ENCODE measurements around the gene HOXB6. TPM values are rescaled to one million over a fixed set of nuclear protein-coding genes. Genes with fewer than 3 reads are reported as not detected.

HOXB6 gene
- total and polyA plus RNA-seq, 3 experiments from 2014 or later = 0.22 to 0.37 TPM; not detected in 1

- Mint-ChIP-seq H3K27me3 (peaks cover 78 to 83% of the 10 kb centered on the region in 2 donors), H3K9me3 (no peaks in the 10 kb centered on the region), H3K36me3 (peaks cover 0 to 6% (median 0%) of the 10 kb centered on the region in 3 donors), H3K27ac (peak overlapping the region in 1 of 8 donors; percentile 1), H3K4me3 (peak overlapping the region in 1 of 7 donors; percentile 29), H3K4me1 (peaks cover 17 to 47% (median 35%) of the 10 kb centered on the region in 3 donors)
- H3K4me1 ChIP-seq (ENCODE audit: insufficient read depth, low read length) = peaks cover 20% of the 10 kb centered on the region
- H3K36me3 ChIP-seq (ENCODE audit: insufficient read depth, low read length) = no peaks in the 10 kb centered on the region
- ChIA-PET POLR2A (no interaction called here), CTCF (no interaction called here)
- H3K27ac ChIP-seq (ENCODE audit: low read depth, low read length) = no peak overlapping the region
- no peaks in the 10 kb centered on the region for H3K9me3 ChIP-seq (ENCODE audit: low read length)
- no peak for DNase-seq
- peaks cover 53% of the 10 kb centered on the region for H3K27me3 ChIP-seq (ENCODE audit: insufficient read depth, low read length, poor library complexity, severe bottlenecking)
- H3K4me3 ChIP-seq (ENCODE audit: low read length) = no peak overlapping the region
These were observed 2.3 kb upstream of the HOXB6 start for GRCh38 chr17:48606892-48607614.

- Mint-ChIP-seq H3K36me3 (peaks cover 0 to 6% (median 0%) of the 10 kb centered on the region in 3 donors), H3K4me3 (peak overlapping the region in 1 of 7 donors; percentile 29), H3K27me3 (peaks cover 80 to 85% of the 10 kb centered on the region in 2 donors), H3K4me1 (peaks cover 16 to 46% (median 32%) of the 10 kb centered on the region in 3 donors), H3K9me3 (no peaks in the 10 kb centered on the region), H3K27ac (peak overlapping the region in 1 of 8 donors; percentile 1)
- H3K27me3 ChIP-seq (ENCODE audit: insufficient read depth, low read length, poor library complexity, severe bottlenecking) = peaks cover 53% of the 10 kb centered on the region
- H3K9me3 ChIP-seq (ENCODE audit: low read length) = no peaks in the 10 kb centered on the region
- peaks cover 15% of the 10 kb centered on the region for H3K4me1 ChIP-seq (ENCODE audit: insufficient read depth, low read length)
- ChIA-PET CTCF (no interaction called here), POLR2A (no interaction called here)
- no peak overlapping the region for H3K27ac ChIP-seq (ENCODE audit: low read depth, low read length)
- H3K4me3 ChIP-seq (ENCODE audit: low read length) = no peak overlapping the region
- no peaks in the 10 kb centered on the region for H3K36me3 ChIP-seq (ENCODE audit: insufficient read depth, low read length)
- no peak for DNase-seq
These were observed 1.5 kb upstream of the HOXB6 start for GRCh38 chr17:48605991-48606891.

- H3K27me3 Mint-ChIP-seq = peaks cover 81 to 86% of the 10 kb centered on the region in 2 donors
- DNase-seq = no peak
- peak overlapping the region in 1 of 7 donors; percentile 53 for H3K4me3 Mint-ChIP-seq
- no peak overlapping the region for H3K27ac Mint-ChIP-seq
- CTCF ChIA-PET = no interaction called here
- no peaks in the 10 kb centered on the region for H3K36me3 Mint-ChIP-seq
- no peaks in the 10 kb centered on the region for H3K9me3 Mint-ChIP-seq
- H3K27ac ChIP-seq (ENCODE audit: low read depth, low read length) = peak overlapping the region; percentile 40
- H3K4me1 ChIP-seq (ENCODE audit: insufficient read depth, low read length) = peaks cover 7% of the 10 kb centered on the region
- peaks cover 51% of the 10 kb centered on the region for H3K27me3 ChIP-seq (ENCODE audit: insufficient read depth, low read length, poor library complexity, severe bottlenecking)
- peaks cover 11 to 39% (median 26%) of the 10 kb centered on the region in 3 donors for H3K4me1 Mint-ChIP-seq
- POLR2A ChIA-PET = no interaction called here
- H3K9me3 ChIP-seq (ENCODE audit: low read length) = no peaks in the 10 kb centered on the region
- H3K36me3 ChIP-seq (ENCODE audit: insufficient read depth, low read length) = no peaks in the 10 kb centered on the region
- H3K4me3 ChIP-seq (ENCODE audit: low read length) = no peak overlapping the region
These were observed 678 bp upstream of the HOXB6 start for GRCh38 chr17:48605409-48605919.

GRCh38 chr17:48603959-48604769, 622 bp downstream of the HOXB6 start:
- Histone ChIP-seq H3K36me3 (ENCODE audit: insufficient read depth, low read length) (no peaks in the 10 kb centered on the region), H3K27ac (ENCODE audit: low read depth, low read length) (peak overlapping the region; percentile 40), H3K4me3 (ENCODE audit: low read length) (no peak overlapping the region), H3K9me3 (ENCODE audit: low read length) (no peaks in the 10 kb centered on the region), H3K27me3 (ENCODE audit: insufficient read depth, low read length, poor library complexity, severe bottlenecking) (peaks cover 52% of the 10 kb centered on the region), H3K4me1 (ENCODE audit: insufficient read depth, low read length) (no peaks in the 10 kb centered on the region)
- Mint-ChIP-seq H3K27me3 (peaks cover 90 to 92% of the 10 kb centered on the region in 2 donors), H3K4me1 (peaks cover 11 to 33% (median 26%) of the 10 kb centered on the region in 3 donors), H3K27ac (no peak overlapping the region), H3K9me3 (no peaks in the 10 kb centered on the region), H3K36me3 (no peaks in the 10 kb centered on the region), H3K4me3 (peak overlapping the region in 3 of 7 donors; percentile 8 to 53 (median 26))
- no peak for DNase-seq
- ChIA-PET POLR2A (interaction anchor here (0.6 kb wide), 1 partner anchor 10 kb away, joined by 9 read pairs; no protein-coding TSS in a partner anchor), CTCF (no interaction called here)

GRCh38 chr17:48601539-48602425, 3.0 kb downstream of the HOXB6 start:
- Mint-ChIP-seq H3K27ac (peak overlapping the region in 2 of 8 donors; percentile 41 to 68), H3K27me3 (peaks cover 94 to 95% of the 10 kb centered on the region in 2 donors), H3K9me3 (no peaks in the 10 kb centered on the region), H3K4me3 (peak overlapping the region in 4 of 7 donors; percentile 10 to 61 (median 39)), H3K36me3 (no peaks in the 10 kb centered on the region), H3K4me1 (peaks cover 31 to 56% (median 48%) of the 10 kb centered on the region in 3 donors)
- H3K9me3 ChIP-seq (ENCODE audit: low read length) = no peaks in the 10 kb centered on the region
- peaks cover 75% of the 10 kb centered on the region for H3K27me3 ChIP-seq (ENCODE audit: insufficient read depth, low read length, poor library complexity, severe bottlenecking)
- H3K4me1 ChIP-seq (ENCODE audit: insufficient read depth, low read length) = peaks cover 20% of the 10 kb centered on the region
- no peak overlapping the region for H3K4me3 ChIP-seq (ENCODE audit: low read length)
- H3K36me3 ChIP-seq (ENCODE audit: insufficient read depth, low read length) = no peaks in the 10 kb centered on the region
- ChIA-PET CTCF (interaction anchor here (1.0 to 2.1 kb wide), 5 partner anchors 8 to 522 kb away, joined by 3 to 8 read pairs (median 4); no protein-coding TSS in a partner anchor), POLR2A (interaction anchor here (0.6 to 1.0 kb wide), 2 partner anchors 11 to 526 kb away, joined by 3 read pairs; no protein-coding TSS in a partner anchor)
- no peak for DNase-seq
- H3K27ac ChIP-seq (ENCODE audit: low read depth, low read length) = no peak overlapping the region

GRCh38 chr17:48601207-48601538, 3.6 kb downstream of the HOXB6 start:
- no peaks in the 10 kb centered on the region for H3K9me3 Mint-ChIP-seq
- Histone ChIP-seq H3K9me3 (ENCODE audit: low read length) (no peaks in the 10 kb centered on the region), H3K27ac (ENCODE audit: low read depth, low read length) (no peak overlapping the region), H3K4me1 (ENCODE audit: insufficient read depth, low read length) (peaks cover 26% of the 10 kb centered on the region), H3K27me3 (ENCODE audit: insufficient read depth, low read length, poor library complexity, severe bottlenecking) (peaks cover 81% of the 10 kb centered on the region), H3K4me3 (ENCODE audit: low read length) (no peak overlapping the region), H3K36me3 (ENCODE audit: insufficient read depth, low read length) (no peaks in the 10 kb centered on the region)
- peaks cover 94 to 96% of the 10 kb centered on the region in 2 donors for H3K27me3 Mint-ChIP-seq
- peak overlapping the region in 1 of 7 donors; percentile 0 for H3K4me3 Mint-ChIP-seq
- ChIA-PET POLR2A (interaction anchor here (0.6 to 1.0 kb wide), 2 partner anchors 11 to 526 kb away, joined by 3 read pairs; no protein-coding TSS in a partner anchor), CTCF (interaction anchor here (1.1 to 2.1 kb wide), 4 partner anchors 9 to 266 kb away, joined by 3 to 8 read pairs (median 4); no protein-coding TSS in a partner anchor)
- peak overlapping the region in 1 of 8 donors; percentile 68 for H3K27ac Mint-ChIP-seq
- H3K36me3 Mint-ChIP-seq = no peaks in the 10 kb centered on the region
- no peak for DNase-seq
- H3K4me1 Mint-ChIP-seq = peaks cover 37 to 62% (median 54%) of the 10 kb centered on the region in 3 donors
